KOPT-K1 (cell line): Measurements from ENCODE around the gene CSHL1.
"Not testable (repeated sequence)": the region's sequence is repeated elsewhere in the genome, so short reads cannot be mapped to it uniquely, and the experiment has no call there.

Experiments used
- H3K27ac ChIP-seq: fragments of 200-600 bp; sonication (generic); 2 replicates; pipeline ENCODE4 v1.5.1; 2016; ENCODE audit warnings: antibody characterized with exemption, mild to moderate bottlenecking, low read depth, low read length; ENCODE audit not compliant: poor library complexity, severe bottlenecking
- H3K36me3 ChIP-seq: fragments of 200-600 bp; sonication (generic); 2 replicates; pipeline ENCODE4 v1.5.1; 2017; ENCODE audit warnings: antibody characterized with exemption, mild to moderate bottlenecking, low read length, moderate library complexity; ENCODE audit not compliant: insufficient read depth
- H3K9me3 ChIP-seq: fragments of 200-600 bp; sonication (generic); 2 replicates; pipeline ENCODE4 v1.5.1; 2017; ENCODE audit warnings: antibody characterized with exemption, low read length, mild to moderate bottlenecking; ENCODE audit not compliant: insufficient read depth, poor library complexity, severe bottlenecking

Gene CSHL1

GRCh38 chr17:63866625-63867024 lies 44.4 kb downstream of the CSHL1 start:
- H3K9me3 ChIP-seq, H3K27ac ChIP-seq, H3K36me3 ChIP-seq: not testable (repeated sequence)
